Measurements from ENCODE around the gene LIPF.
"Not testable (repeated sequence)": the region's sequence is repeated elsewhere in the genome, so short reads cannot be mapped to it uniquely, and the experiment has no call there.

LIPF gene

GRCh38 chr10:88676283-88677060, 12.2 kb downstream of the LIPF start:
- DNase-seq: no peak

GRCh38 chr10:88680958-88681357, 16.7 kb downstream of the LIPF start:
- no peak for DNase-seq

GRCh38 chr10:88682491-88682890, 18.2 kb downstream of the LIPF start:
- no peak for DNase-seq

GRCh38 chr10:88687853-88688467, 23.7 kb downstream of the LIPF start:
- no peak for DNase-seq

GRCh38 chr10:88689366-88689765, 25.1 kb downstream of the LIPF start:
- DNase-seq: no peak

- DNase-seq: no peak
These were observed 29.3 kb downstream of the LIPF start for GRCh38 chr10:88693392-88694020.

GRCh38 chr10:88702848-88703597, 38.8 kb downstream of the LIPF start:
- DNase-seq: no peak

- no peak for DNase-seq
These were observed 41.7 kb downstream of the LIPF start, which contains the start of gene LIPK for GRCh38 chr10:88705958-88706357. LIPK (plus strand) TSS chr10:88706249; CDS start chr10:88724544, 18,295 bp downstream.

GRCh38 chr10:88707429-88708155, 43.4 kb downstream of the LIPF start:
- DNase-seq: no peak

GRCh38 chr10:88709361-88709760, 45.1 kb downstream of the LIPF start:
- DNase-seq: not testable (repeated sequence)

GRCh38 chr10:88715517-88715916, 51.3 kb downstream of the LIPF start:
- DNase-seq: no peak

GRCh38 chr10:88721392-88721791, 57.1 kb downstream of the LIPF start:
- no peak for DNase-seq

- no peak for DNase-seq
These were observed 61.6 kb downstream of the LIPF start for GRCh38 chr10:88725798-88726197.

GRCh38 chr10:88728107-88728763, 64.0 kb downstream of the LIPF start:
- no peak for DNase-seq
